GM12892 (cell line): Measurements from ENCODE around the gene TBC1D5.

ENCODE experiments used
- POLR2A ChIP-seq: IDR thresholded peaks from 2 replicates; pipeline ENCODE4 v1.6.1; 2011; ENCODE audit warnings: low read depth, low read length, control low read depth
- POLR2AphosphoS5 ChIP-seq: IDR thresholded peaks from 2 replicates; pipeline ENCODE4 v1.6.1; 2011; ENCODE audit warnings: low read depth, low read length, control low read depth
- TAF1 ChIP-seq: IDR thresholded peaks from 2 replicates; pipeline ENCODE4 v1.6.1; 2011; ENCODE audit warnings: low read depth, mild to moderate bottlenecking, control low read depth, low read length, borderline replicate concordance

DNA sequence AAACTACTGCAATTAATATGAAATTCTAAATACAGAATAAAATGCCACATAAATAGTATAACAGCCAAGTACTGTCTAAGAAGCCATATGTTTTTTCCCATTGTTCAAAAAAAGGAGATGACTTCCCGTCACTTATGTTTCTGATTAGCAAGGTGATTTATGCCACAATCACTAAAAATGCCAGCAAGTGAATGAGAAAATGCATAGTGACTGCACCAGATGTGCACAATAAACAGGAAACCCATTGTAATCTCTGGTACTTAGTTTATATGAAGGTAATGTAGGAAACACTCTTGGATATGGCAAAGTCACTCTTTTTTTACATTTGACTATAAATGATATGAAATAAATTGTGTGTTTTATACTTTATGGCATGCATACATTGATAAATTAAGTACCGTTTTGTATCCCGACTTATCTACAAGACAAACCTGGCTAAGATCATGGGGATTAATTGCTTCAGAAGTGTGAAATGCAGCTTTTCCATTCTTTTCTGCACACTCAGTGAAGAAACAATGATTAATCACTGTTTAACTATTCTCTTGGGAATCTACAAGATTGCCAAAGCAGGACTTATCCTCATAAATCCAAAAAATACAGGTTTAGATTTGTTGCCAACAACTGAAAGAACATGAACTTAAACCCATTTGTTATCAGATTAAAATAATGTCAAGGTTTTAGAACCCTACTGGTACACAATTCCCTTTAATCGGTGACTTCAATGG lies 164.5 kb downstream of the TBC1D5 start:
- no peak for TF ChIP-seq POLR2A
- TF ChIP-seq POLR2AphosphoS5: no peak
- no peak for TF ChIP-seq TAF1
